ENCODE data around the gene PDZD8.

The PDZD8 gene

DNA sequence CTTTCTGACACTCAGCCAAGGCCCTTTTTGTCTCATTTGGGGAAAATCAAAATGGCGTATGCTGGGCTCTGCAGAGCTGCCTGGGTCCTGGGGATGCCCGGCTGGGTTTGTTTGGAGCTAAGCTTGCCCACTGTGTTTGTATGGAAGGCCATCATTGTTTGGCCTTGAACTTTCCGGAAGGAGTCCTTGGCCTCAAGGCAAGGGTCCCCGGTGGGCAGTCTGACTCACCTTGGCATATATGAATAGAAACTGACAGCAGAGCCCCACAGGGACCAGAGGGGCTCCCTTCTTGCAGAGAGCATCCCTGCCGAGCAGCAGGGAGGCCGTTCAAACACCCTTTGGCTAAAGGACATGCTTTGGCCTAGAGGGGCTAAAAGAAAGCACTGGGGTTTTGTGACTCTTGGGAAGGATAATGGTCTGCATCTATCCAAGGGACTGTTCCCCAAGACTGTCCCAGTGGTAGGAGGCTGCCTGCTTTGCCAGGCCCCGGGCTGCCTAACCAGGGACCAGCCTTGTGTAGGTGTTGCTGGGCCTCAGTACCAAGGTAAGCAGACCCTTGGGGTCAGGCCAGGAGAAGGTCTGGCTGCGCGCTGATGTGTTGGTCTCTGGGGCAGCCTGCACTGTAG is 119.3 kb downstream of the PDZD8 start:
- TF ChIP-seq, protein P1, sequence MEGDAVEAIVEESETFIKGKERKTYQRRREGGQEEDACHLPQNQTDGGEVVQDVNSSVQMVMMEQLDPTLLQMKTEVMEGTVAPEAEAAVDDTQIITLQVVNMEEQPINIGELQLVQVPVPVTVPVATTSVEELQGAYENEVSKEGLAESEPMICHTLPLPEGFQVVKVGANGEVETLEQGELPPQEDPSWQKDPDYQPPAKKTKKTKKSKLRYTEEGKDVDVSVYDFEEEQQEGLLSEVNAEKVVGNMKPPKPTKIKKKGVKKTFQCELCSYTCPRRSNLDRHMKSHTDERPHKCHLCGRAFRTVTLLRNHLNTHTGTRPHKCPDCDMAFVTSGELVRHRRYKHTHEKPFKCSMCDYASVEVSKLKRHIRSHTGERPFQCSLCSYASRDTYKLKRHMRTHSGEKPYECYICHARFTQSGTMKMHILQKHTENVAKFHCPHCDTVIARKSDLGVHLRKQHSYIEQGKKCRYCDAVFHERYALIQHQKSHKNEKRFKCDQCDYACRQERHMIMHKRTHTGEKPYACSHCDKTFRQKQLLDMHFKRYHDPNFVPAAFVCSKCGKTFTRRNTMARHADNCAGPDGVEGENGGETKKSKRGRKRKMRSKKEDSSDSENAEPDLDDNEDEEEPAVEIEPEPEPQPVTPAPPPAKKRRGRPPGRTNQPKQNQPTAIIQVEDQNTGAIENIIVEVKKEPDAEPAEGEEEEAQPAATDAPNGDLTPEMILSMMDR (IDR thresholded peaks at IDR 0.05; ENCODE audit: control extremely low read depth, extremely low read depth, low read depth, missing control alignments) = no peak
- POLR2A ChIA-PET = no interaction called here

DNA sequence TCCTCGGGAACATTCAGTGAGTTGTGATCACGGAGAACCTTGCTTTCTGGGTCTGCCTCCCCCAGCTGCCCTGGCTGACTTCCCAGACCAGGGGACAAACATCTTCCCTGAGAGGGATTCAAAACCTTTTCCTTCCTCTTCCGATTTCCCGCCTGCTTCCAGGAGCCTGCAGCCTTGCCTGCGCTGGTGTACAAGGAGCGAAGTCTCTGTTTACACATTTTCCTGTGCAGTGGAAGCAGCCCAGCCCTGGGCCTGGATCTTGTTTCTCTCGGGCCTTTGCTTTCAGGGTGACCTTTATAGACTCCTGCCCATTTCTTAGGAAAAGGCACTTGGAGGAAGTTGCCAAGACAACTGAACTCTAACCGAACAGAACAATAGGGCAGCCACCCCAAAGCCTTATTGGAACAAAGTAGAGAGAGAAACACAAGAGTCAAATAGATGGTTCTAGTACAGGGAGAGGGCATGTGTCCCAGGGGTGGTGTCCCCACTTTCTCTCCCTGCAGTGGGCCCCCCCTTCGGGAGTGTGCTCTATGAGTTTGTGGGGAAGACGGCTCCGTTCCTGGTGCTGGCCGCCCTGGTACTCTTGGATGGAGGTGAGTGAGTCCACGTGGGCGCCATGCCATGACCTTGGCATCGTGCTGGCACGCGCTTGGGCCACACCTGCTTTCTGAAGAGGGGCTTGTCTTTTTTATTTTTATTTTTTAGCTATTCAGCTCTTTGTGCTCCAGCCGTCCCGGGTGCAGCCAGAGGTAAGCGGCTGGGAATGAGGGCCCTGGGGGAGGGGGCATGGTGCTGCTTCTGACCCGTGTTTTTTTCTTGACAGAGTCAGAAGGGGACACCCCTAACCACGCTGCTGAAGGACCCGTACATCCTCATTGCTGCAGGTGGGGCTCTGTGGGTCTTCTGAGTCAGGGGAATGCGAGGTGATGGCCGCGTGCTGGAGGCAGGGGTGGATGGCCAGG is 120.2 kb downstream of the PDZD8 start:
- CTCF ChIA-PET = no interaction called here
- POLR2A ChIA-PET = no interaction called here
- no peak for DNase-seq (ENCODE audit: extremely low spot score)
- TF ChIP-seq, protein P1 (IDR thresholded peaks at IDR 0.05; ENCODE audit: control extremely low read depth, extremely low read depth, low read depth, missing control alignments) = no peak

More for the DNA sequence above, 119.3 kb downstream of the PDZD8 start:
- CTCF ChIA-PET = no interaction called here
- DNase-seq (ENCODE audit: extremely low spot score) = no peak

GRCh38 chr10:117254338-117254737 is 120.9 kb downstream of the PDZD8 start:
- POLR2A ChIA-PET = no interaction called here
- CTCF ChIA-PET = no interaction called here

DNA sequence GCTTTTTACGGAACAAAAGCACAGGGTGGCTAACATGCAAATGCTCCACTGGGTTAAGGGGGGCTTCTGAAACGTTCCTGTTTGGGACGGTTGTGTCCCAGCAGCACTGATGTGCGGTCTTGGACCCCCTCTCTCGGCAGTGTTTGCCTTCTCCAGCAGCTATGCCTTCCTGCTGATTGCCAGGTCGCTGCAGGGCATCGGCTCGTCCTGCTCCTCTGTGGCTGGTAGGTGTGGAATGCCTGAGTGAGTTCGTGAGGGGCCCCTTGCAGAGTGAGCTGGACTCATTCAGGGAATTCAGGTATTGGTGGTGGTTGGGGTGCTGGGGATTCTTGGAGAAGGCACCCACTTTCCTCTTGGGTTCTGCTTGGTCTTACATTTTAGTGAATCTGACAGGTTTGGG is 121.3 kb downstream of the PDZD8 start:
- POLR2A ChIA-PET = no interaction called here
- CTCF ChIA-PET = no interaction called here
- no peak for DNase-seq (ENCODE audit: extremely low spot score)
- TF ChIP-seq, protein P1 (IDR thresholded peaks at IDR 0.05; ENCODE audit: control extremely low read depth, extremely low read depth, low read depth, missing control alignments) = no peak

More at GRCh38 chr10:117254338-117254737, 120.9 kb downstream of the PDZD8 start:
- DNase-seq (ENCODE audit: extremely low spot score) = no peak
- TF ChIP-seq, protein P1 (IDR thresholded peaks at IDR 0.05; ENCODE audit: control extremely low read depth, extremely low read depth, low read depth, missing control alignments) = no peak

DNA sequence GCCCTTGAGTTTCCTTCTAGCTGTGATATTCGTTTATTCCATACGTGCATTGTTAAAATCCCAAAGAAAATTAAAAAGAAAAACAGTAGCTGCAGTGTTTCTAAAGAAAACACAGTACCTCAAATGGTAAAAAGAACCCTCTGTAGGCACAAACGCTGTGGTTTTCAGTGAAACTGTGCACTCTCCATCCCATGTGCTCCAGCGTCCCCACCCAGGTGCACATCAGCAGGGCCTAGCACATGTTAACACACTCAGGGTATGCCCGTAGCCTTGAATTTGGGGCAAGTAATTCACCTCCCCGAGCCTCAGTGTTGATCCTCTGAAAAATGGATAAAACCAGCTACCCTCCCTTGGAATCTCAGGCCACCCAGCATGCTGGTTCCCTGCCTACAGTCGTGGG is 124.8 kb downstream of the PDZD8 start:
- DNase-seq (ENCODE audit: extremely low spot score) = no peak
- TF ChIP-seq, protein P1 (IDR thresholded peaks at IDR 0.05; ENCODE audit: control extremely low read depth, extremely low read depth, low read depth, missing control alignments) = no peak
- CTCF ChIA-PET = interaction anchor here (1.2 kb wide), 1 partner anchor 33 kb away, joined by 5 read pairs; no protein-coding TSS in a partner anchor
- POLR2A ChIA-PET = no interaction called here

DNA sequence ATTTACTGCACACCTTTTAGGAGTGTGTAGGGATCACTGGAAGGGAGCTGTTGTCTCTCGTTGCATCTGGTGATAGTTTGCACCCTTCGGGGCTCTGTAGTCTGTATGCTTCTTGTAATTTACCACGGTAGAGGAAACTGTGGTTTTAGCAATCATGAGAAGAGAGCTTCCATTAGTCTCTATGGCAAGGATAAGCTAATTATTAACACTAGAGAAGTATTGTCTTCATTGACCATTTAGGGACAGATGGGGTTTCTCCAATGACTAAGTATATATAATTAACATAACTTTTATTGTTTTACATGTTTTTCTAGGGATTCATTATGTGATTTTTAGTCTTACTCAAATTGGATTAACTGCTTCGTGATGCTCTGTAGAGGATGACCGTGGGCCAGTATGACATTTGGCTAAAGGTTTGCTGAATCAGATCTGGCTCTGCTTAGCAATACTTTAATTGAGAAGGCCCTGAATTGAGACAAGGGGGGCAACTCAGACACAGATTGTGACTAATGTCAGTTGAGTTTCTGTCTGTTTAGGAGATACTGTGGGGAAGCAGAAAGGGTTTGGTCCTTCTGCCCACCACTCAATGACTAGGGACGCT is 125.6 kb downstream of the PDZD8 start:
- no peak for DNase-seq (ENCODE audit: extremely low spot score)
- CTCF ChIA-PET = interaction anchor here (1.0 to 1.2 kb wide), 3 partner anchors 9 to 33 kb away, joined by 3 to 5 read pairs (median 3); no protein-coding TSS in a partner anchor
- POLR2A ChIA-PET = interaction anchor here (0.5 kb wide), 1 partner anchor 135 kb away, joined by 6 read pairs; no protein-coding TSS in a partner anchor
- TF ChIP-seq, protein P1 (IDR thresholded peaks at IDR 0.05; ENCODE audit: control extremely low read depth, extremely low read depth, low read depth, missing control alignments) = no peak
